HepG2 (cell line): ENCODE data around the gene CAD. TPM values are rescaled to one million over a fixed set of nuclear protein-coding genes. Genes with fewer than 3 reads are reported as not detected.

ENCODE experiments used
- CENPBD1 ChIP-seq: sonication (generic); formaldehyde crosslinking; IDR thresholded peaks from 2 replicates; pipeline ENCODE4 v1.8.0; 2022; ENCODE audit warnings: missing genetic modification reagents, low read depth, mild to moderate bottlenecking, borderline replicate concordance
- DRAP1 ChIP-seq: IDR thresholded peaks from 2 replicates; pipeline ENCODE4 v1.6.1; 2016; ENCODE audit warnings: missing genetic modification reagents, missing compliant biosample characterization
- IRF1 ChIP-seq: sonication (generic); formaldehyde crosslinking; IDR thresholded peaks from 2 replicates; pipeline ENCODE4 v1.4.0; 2020; ENCODE audit warnings: low read depth, mild to moderate bottlenecking, missing genetic modification reagents
- PREB ChIP-seq: sonication (generic); formaldehyde crosslinking; IDR thresholded peaks from 2 replicates; pipeline ENCODE4 v1.4.0; 2020; ENCODE audit warnings: missing genetic modification reagents
- SMARCE1 ChIP-seq: fragments of 450-650 bp; IDR thresholded peaks from 2 replicates; pipeline ENCODE4 v1.6.1; 2017; ENCODE audit warnings: borderline replicate concordance
- TFAP4 ChIP-seq: sonication (generic); IDR thresholded peaks from 2 replicates; pipeline ENCODE4 v1.6.1; 2016; ENCODE audit warnings: low read depth, borderline replicate concordance
- TFE3 ChIP-seq: IDR thresholded peaks from 2 replicates; pipeline ENCODE4 v1.6.1; 2016
- ZMAT3 ChIP-seq: sonication (generic); formaldehyde crosslinking; conservative IDR thresholded peaks from 2 replicates; pipeline ENCODE4 v1.7.0; 2021; ENCODE audit warnings: missing genetic modification reagents
- ZNF326 ChIP-seq: sonication (generic); formaldehyde crosslinking; IDR thresholded peaks from 2 replicates; pipeline ENCODE4 v1.4.0; 2020; ENCODE audit warnings: missing genetic modification reagents, borderline replicate concordance
- ZNF407 ChIP-seq: sonication (generic); formaldehyde crosslinking; IDR thresholded peaks from one replicate; pipeline ENCODE4 v1.5.1; 2020; ENCODE audit warnings: mild to moderate bottlenecking, missing genetic modification reagents; ENCODE audit errors: not compliant biosample characterization
- ZNF432 ChIP-seq: sonication (generic); formaldehyde crosslinking; IDR thresholded peaks from 2 replicates; pipeline ENCODE4 v1.5.0; 2020; ENCODE audit warnings: missing genetic modification reagents, mild to moderate bottlenecking, borderline replicate concordance
- ZNF556 ChIP-seq: sonication (generic); formaldehyde crosslinking; IDR thresholded peaks from 2 replicates; pipeline ENCODE4 v1.4.0; 2020; ENCODE audit warnings: mild to moderate bottlenecking, missing genetic modification reagents, borderline replicate concordance
- ZNF749 ChIP-seq: sonication (generic); formaldehyde crosslinking; IDR thresholded peaks from 2 replicates; pipeline ENCODE4 v1.8.0; 2022; ENCODE audit warnings: mild to moderate bottlenecking, missing genetic modification reagents, moderate library complexity, borderline replicate concordance
- ZNF784 ChIP-seq: sonication (generic); formaldehyde crosslinking; IDR thresholded peaks from 2 replicates; pipeline ENCODE4 v1.5.1; 2020; ENCODE audit warnings: missing genetic modification reagents, mild to moderate bottlenecking, borderline replicate concordance
- polyA plus RNA-seq, 8 experiments: library from polyadenylated mRNA; depleted of rRNA in 3 of 8; stranded (reverse) in 7 of 8; unstranded in 1 of 8; fragments of >200 nt; fragmentation: Illumina TruSeq in 4 of 8; extraction: Trizol in 4 of 8; gene quantifications; 2 replicates each; pipeline versions ENCODE4 v1.2.1 to v1.2.3, GENCODE V29; 2011 to 2016; ENCODE audit warnings: low read depth in 4 of 8, missing spikeins in 1 of 8, mixed read lengths in 1 of 8; ENCODE audit not compliant: insufficient read depth in 1 of 8
- total RNA-seq, 5 experiments: library from RNA; depleted of rRNA; stranded (reverse); fragments of >200 nt; fragmentation: Illumina TruSeq; extraction: Trizol; gene quantifications; 2 replicates each; pipeline ENCODE4 v1.2.3, GENCODE V29; 2016; ENCODE audit warnings: low read depth in 1 of 5

CAD gene
- total and polyA plus RNA-seq, 2 of the 13 experiments (the other 11 are each of a cell fraction or from before 2014, with no cell fraction given), result 21.7 to 37.0 TPM

GRCh38 chr2:27171351-27171848, 45.8 kb upstream of the CAD start (continued):
- TF ChIP-seq PREB (no peak), ZNF407 (CRISPR knock-in tag) (no peak), TFE3 (peak; percentile 96), ZNF556 (CRISPR knock-in tag) (peak; percentile 39; the same call in 1 of the 2 replicates), ZNF326 (no peak), SMARCE1 (no peak), DRAP1 (peak; percentile 89), CENPBD1 (no peak), ZNF432 (CRISPR knock-in tag) (no peak), TFAP4 (peak; percentile 80; the same call in 1 of the 2 replicates), IRF1 (CRISPR knock-in tag) (no peak), ZNF784 (CRISPR knock-in tag) (no peak), ZMAT3 (peak; percentile 83; the same call in 1 of the 2 replicates), ZNF749 (CRISPR knock-in tag) (no peak)
